ENCODE measurements around the gene CHKA.

The CHKA gene

DNA sequence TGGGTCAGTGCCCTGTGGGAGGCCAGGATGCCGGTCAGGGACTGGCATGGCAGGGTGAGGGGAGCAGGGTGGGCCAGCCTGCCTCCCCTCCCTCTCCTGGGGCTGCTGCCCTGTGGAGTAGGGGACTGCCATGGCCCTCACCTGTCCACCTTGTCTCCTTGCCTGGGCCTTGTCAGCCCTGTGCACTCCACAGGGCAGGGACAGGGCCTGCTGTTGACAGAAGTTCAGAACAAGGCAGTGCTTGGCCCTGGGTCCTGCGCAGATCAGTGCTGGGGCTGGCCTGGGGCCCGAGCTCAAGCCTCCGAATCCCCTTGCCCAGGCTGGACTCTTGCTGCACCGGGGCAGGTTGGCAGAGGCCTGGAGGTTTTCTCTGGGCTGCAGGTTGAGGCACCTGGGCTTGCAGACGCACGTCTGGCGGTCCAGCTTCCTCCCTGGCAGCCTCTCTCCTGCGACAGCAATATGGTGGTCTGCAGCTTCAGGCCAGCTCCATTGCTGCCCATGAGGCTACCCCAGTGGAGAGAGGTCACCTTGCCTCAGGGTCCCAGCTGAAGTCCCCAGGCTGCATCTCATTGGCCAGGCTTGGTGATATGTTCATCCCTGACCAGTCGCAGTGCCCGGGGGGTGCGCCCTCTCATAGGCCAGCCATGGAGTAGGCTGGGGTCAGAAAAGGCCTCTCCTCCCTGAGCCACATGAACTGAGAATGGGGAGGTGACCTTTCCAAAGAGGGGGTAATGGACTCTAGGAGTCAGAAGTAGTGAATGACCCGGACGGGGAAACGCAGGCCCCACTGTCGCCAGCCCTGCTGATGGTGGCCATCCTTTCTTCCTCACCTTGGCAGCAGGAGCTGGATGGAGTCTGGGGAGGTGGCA lies 21.5 kb upstream of the CHKA start:
- Histone ChIP-seq H3K4me1 (ENCODE audit: control insufficient read depth, insufficient read depth, low read length) (peaks cover 10% of the 10 kb centered on the region; the same call in 1 of the 2 replicates), H3K9me3 (ENCODE audit: control insufficient read depth, insufficient read depth, low read depth, low read length) (no peaks in the 10 kb centered on the region), H3K27ac (ENCODE audit: low read depth, low read length) (no peak overlapping the region), H3K4me3 (ENCODE audit: low read depth, low read length) (no peak overlapping the region), H3K36me3 (ENCODE audit: control insufficient read depth, insufficient read depth, low read length) (no peaks in the 10 kb centered on the region), H3K27me3 (ENCODE audit: control insufficient read depth, insufficient read depth, low read length) (no peaks in the 10 kb centered on the region), H3K9ac (ENCODE audit: low read length) (no peak overlapping the region)

- Histone ChIP-seq H3K36me3 (ENCODE audit: control insufficient read depth, insufficient read depth, low read length) (no peaks in the 10 kb centered on the region), H3K9me3 (ENCODE audit: control insufficient read depth, insufficient read depth, low read depth, low read length) (no peaks in the 10 kb centered on the region), H3K4me3 (ENCODE audit: low read depth, low read length) (no peak overlapping the region), H3K27ac (ENCODE audit: low read depth, low read length) (no peak overlapping the region), H3K27me3 (ENCODE audit: control insufficient read depth, insufficient read depth, low read length) (no peaks in the 10 kb centered on the region), H3K4me1 (ENCODE audit: control insufficient read depth, insufficient read depth, low read length) (peaks cover 4% of the 10 kb centered on the region; the same call in 1 of the 2 replicates), H3K9ac (ENCODE audit: low read length) (no peak overlapping the region)
Measured at GRCh38 chr11:68142028-68142412, 20.8 kb upstream of the CHKA start.

DNA sequence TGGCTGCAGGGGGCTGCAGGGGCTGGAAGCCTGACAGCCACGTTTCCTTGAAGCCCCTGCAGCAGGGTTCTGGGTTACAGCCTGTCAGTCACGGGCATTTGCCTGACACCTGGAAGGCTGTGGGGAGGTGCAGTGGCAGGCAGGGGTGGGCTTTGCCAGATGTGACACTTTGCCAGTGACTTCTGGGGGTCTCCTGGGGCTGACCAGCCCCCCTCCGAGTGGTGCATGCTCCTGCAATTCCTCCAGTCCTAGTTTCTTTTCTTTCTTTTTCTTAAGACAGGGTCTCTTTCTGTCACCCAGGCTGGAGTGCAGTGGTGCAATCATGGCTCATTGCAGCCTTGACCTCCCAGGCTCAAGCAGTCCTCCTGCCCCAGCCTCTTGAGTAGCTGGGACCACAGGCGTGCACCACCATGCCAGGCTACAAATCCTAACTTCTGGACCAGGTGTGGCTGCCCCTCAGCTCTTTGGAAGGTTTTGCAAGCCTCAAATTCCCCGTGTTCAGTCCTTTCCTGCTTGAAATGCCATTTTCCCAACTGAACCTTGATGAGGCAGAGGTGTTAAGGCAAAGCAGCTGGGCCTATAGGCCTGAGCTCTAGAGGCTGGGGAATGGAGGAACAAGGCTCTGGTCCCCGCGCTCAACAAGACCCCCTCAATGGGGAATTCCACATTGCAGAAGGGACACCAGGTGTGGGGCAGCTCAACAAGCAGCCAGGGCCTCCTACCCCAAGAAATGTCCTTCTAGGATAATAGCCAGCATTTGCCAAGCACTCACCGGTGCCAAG lies 20.2 kb upstream of the CHKA start:
- Histone ChIP-seq H3K36me3 (ENCODE audit: control insufficient read depth, insufficient read depth, low read length) (no peaks in the 10 kb centered on the region), H3K9ac (ENCODE audit: low read length) (no peak overlapping the region), H3K27ac (ENCODE audit: low read depth, low read length) (no peak overlapping the region), H3K9me3 (ENCODE audit: control insufficient read depth, insufficient read depth, low read depth, low read length) (no peaks in the 10 kb centered on the region; the same call in 1 of the 2 replicates), H3K27me3 (ENCODE audit: control insufficient read depth, insufficient read depth, low read length) (no peaks in the 10 kb centered on the region), H3K4me1 (ENCODE audit: control insufficient read depth, insufficient read depth, low read length) (no peaks in the 10 kb centered on the region; the same call in 1 of the 2 replicates), H3K4me3 (ENCODE audit: low read depth, low read length) (no peak overlapping the region)

- Histone ChIP-seq H3K9me3 (ENCODE audit: control insufficient read depth, insufficient read depth, low read depth, low read length) (peaks cover 6% of the 10 kb centered on the region), H3K4me1 (ENCODE audit: control insufficient read depth, insufficient read depth, low read length) (no peaks in the 10 kb centered on the region), H3K27ac (ENCODE audit: low read depth, low read length) (no peak overlapping the region), H3K36me3 (ENCODE audit: control insufficient read depth, insufficient read depth, low read length) (no peaks in the 10 kb centered on the region), H3K4me3 (ENCODE audit: low read depth, low read length) (no peak overlapping the region), H3K27me3 (ENCODE audit: control insufficient read depth, insufficient read depth, low read length) (no peaks in the 10 kb centered on the region), H3K9ac (ENCODE audit: low read length) (no peak overlapping the region)
Measured at GRCh38 chr11:68140496-68141245, 19.5 kb upstream of the CHKA start.

- Histone ChIP-seq H3K9ac (ENCODE audit: low read length) (no peak overlapping the region), H3K4me1 (ENCODE audit: control insufficient read depth, insufficient read depth, low read length) (no peaks in the 10 kb centered on the region), H3K27me3 (ENCODE audit: control insufficient read depth, insufficient read depth, low read length) (no peaks in the 10 kb centered on the region), H3K9me3 (ENCODE audit: control insufficient read depth, insufficient read depth, low read depth, low read length) (peaks cover 22% of the 10 kb centered on the region), H3K27ac (ENCODE audit: low read depth, low read length) (no peak overlapping the region), H3K36me3 (ENCODE audit: control insufficient read depth, insufficient read depth, low read length) (no peaks in the 10 kb centered on the region), H3K4me3 (ENCODE audit: low read depth, low read length) (no peak overlapping the region)
Measured at GRCh38 chr11:68138237-68138636, 17.0 kb upstream of the CHKA start.

- H3K36me3 ChIP-seq (ENCODE audit: control insufficient read depth, insufficient read depth, low read length), result no peaks in the 10 kb centered on the region
- peaks cover 22% of the 10 kb centered on the region for H3K9me3 ChIP-seq (ENCODE audit: control insufficient read depth, insufficient read depth, low read depth, low read length)
- H3K27ac ChIP-seq (ENCODE audit: low read depth, low read length), result no peak overlapping the region
- H3K9ac ChIP-seq (ENCODE audit: low read length), result no peak overlapping the region
- H3K4me3 ChIP-seq (ENCODE audit: low read depth, low read length), result no peak overlapping the region
- H3K4me1 ChIP-seq (ENCODE audit: control insufficient read depth, insufficient read depth, low read length), result no peaks in the 10 kb centered on the region
- H3K27me3 ChIP-seq (ENCODE audit: control insufficient read depth, insufficient read depth, low read length), result no peaks in the 10 kb centered on the region
Measured at GRCh38 chr11:68137833-68138232, 16.6 kb upstream of the CHKA start.

DNA sequence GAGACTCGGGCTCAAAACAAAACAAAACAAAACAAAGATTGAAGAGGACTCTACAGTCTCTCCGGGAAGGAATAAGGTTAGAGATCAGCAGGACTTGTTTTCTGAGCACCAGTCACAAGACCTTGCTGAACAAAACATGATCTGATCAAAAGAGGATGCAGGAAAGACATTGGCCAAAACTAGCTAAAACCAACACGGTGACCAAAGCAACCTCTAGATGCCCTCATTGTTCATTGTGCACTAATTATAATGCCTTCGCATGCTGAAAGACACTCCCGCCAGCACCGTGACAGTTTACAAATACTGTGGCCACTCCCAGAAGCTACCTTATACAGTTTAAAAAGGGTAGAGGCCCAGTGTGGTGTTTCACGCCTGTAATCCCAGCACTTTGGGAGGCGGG lies 15.7 kb upstream of the CHKA start:
- Histone ChIP-seq H3K27ac (ENCODE audit: low read depth, low read length) (no peak overlapping the region), H3K27me3 (ENCODE audit: control insufficient read depth, insufficient read depth, low read length) (no peaks in the 10 kb centered on the region)

DNA sequence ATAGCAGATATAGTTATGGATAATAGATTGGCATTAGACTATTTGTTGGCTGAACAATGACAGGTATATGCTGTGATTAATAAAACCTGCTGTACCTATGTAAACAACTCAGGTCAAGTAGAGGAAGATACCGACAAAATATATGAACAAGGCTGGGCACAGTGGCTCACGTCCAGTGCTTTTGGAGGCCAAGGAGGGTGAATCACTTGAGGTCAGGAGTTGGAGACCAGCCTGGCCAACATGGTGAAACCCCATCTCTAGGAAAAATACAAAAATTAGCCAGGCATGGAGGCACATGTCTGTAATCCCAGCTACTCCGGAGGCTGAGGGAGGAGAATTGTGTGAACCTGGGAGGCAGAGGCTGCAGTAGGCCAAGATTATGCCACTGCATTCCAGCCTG lies 14.0 kb upstream of the CHKA start:
- H3K4me3 ChIP-seq (ENCODE audit: low read depth, low read length), result no peak overlapping the region
- no peaks in the 10 kb centered on the region for H3K36me3 ChIP-seq (ENCODE audit: control insufficient read depth, insufficient read depth, low read length)
- no peaks in the 10 kb centered on the region for H3K4me1 ChIP-seq (ENCODE audit: control insufficient read depth, insufficient read depth, low read length)

More for the DNA sequence above, 15.7 kb upstream of the CHKA start:
- no peak overlapping the region for H3K4me3 ChIP-seq (ENCODE audit: low read depth, low read length)
- H3K9ac ChIP-seq (ENCODE audit: low read length), result no peak overlapping the region
- no peaks in the 10 kb centered on the region for H3K4me1 ChIP-seq (ENCODE audit: control insufficient read depth, insufficient read depth, low read length)
- H3K36me3 ChIP-seq (ENCODE audit: control insufficient read depth, insufficient read depth, low read length), result no peaks in the 10 kb centered on the region
- H3K9me3 ChIP-seq (ENCODE audit: control insufficient read depth, insufficient read depth, low read depth, low read length), result peaks cover 29% of the 10 kb centered on the region

GRCh38 chr11:68133761-68134160 lies 12.6 kb upstream of the CHKA start:
- Histone ChIP-seq H3K27ac (ENCODE audit: low read depth, low read length) (no peak overlapping the region), H3K4me3 (ENCODE audit: low read depth, low read length) (no peak overlapping the region), H3K9ac (ENCODE audit: low read length) (no peak overlapping the region), H3K36me3 (ENCODE audit: control insufficient read depth, insufficient read depth, low read length) (no peaks in the 10 kb centered on the region), H3K9me3 (ENCODE audit: control insufficient read depth, insufficient read depth, low read depth, low read length) (peaks cover 48% of the 10 kb centered on the region), H3K4me1 (ENCODE audit: control insufficient read depth, insufficient read depth, low read length) (peaks cover 9% of the 10 kb centered on the region), H3K27me3 (ENCODE audit: control insufficient read depth, insufficient read depth, low read length) (no peaks in the 10 kb centered on the region)

More for the DNA sequence above, 14.0 kb upstream of the CHKA start:
- H3K27ac ChIP-seq (ENCODE audit: low read depth, low read length), result no peak overlapping the region
- H3K9me3 ChIP-seq (ENCODE audit: control insufficient read depth, insufficient read depth, low read depth, low read length), result peaks cover 40% of the 10 kb centered on the region
- H3K27me3 ChIP-seq (ENCODE audit: control insufficient read depth, insufficient read depth, low read length), result no peaks in the 10 kb centered on the region
- no peak overlapping the region for H3K9ac ChIP-seq (ENCODE audit: low read length)

DNA sequence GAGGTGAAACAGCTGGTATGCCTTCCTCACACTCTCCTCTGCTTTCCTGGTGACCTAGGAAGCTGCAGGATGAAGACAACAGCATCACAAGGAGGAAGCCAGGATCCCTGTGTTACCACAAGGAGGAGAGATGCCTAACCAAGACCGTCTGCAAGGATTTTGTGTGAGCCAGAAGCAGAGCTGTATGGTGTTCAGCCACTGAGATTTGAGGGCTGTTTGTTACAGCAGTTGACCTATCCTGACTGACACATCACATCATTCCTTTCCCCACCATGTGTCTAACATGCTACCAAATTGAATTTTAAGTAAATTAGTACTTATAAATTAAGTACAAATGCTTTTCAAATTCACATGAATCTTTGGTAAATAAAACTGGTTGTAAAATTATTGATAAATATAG lies 8.9 kb upstream of the CHKA start:
- Histone ChIP-seq H3K27me3 (ENCODE audit: control insufficient read depth, insufficient read depth, low read length) (no peaks in the 10 kb centered on the region), H3K9ac (ENCODE audit: low read length) (no peak overlapping the region), H3K4me3 (ENCODE audit: low read depth, low read length) (no peak overlapping the region), H3K9me3 (ENCODE audit: control insufficient read depth, insufficient read depth, low read depth, low read length) (peaks cover 40% of the 10 kb centered on the region), H3K36me3 (ENCODE audit: control insufficient read depth, insufficient read depth, low read length) (no peaks in the 10 kb centered on the region), H3K4me1 (ENCODE audit: control insufficient read depth, insufficient read depth, low read length) (peaks cover 34% of the 10 kb centered on the region), H3K27ac (ENCODE audit: low read depth, low read length) (no peak overlapping the region)

Measured in HUES6 (cell line).